Hematopoietic multipotent progenitor cell treated with erythropoietin and hydrocortisone succinate and interleukin-3 and kit ligand, for 6 days (in vitro differentiated cells): ENCODE measurements around the gene MEIOSIN.
A peak's percentile ranks its signal among the peaks of the same experiment; 100 is the strongest.
"Not testable (repeated sequence)": the region's sequence is repeated elsewhere in the genome, so short reads cannot be mapped to it uniquely, and the experiment has no call there.

Experiments
- DNase-seq: peaks from one replicate; pipeline ENCODE4 v3.0.0-alpha.2; 2015

MEIOSIN gene

GRCh38 chr19:45728683-45729082 is 4.6 kb upstream of the MEIOSIN start:
- DNase-seq: not testable (repeated sequence)

GRCh38 chr19:45729800-45730290 is 3.4 kb upstream of the MEIOSIN start:
- peak; percentile 28 for DNase-seq

- peak; percentile 98 for DNase-seq
These were observed 2.6 kb upstream of the MEIOSIN start, which contains the start of gene FBXO46 for GRCh38 chr19:45730368-45731288. Gene FBXO46, minus strand, starts transcription at chr19:45730896. Its CDS starts 17,401 bp downstream, at chr19:45713495.

- DNase-seq: peak; percentile 62
These were observed 6.5 kb downstream of the MEIOSIN start for GRCh38 chr19:45739498-45740439.

- no peak for DNase-seq
These were observed 9.7 kb downstream of the MEIOSIN start for GRCh38 chr19:45742969-45743368.

GRCh38 chr19:45745606-45746005 is 12.4 kb downstream of the MEIOSIN start:
- no peak for DNase-seq

- no peak for DNase-seq
These were observed 13.6 kb downstream of the MEIOSIN start for GRCh38 chr19:45746866-45747265.

- no peak for DNase-seq
These were observed 14.3 kb downstream of the MEIOSIN start for GRCh38 chr19:45747513-45747912.

- DNase-seq: not testable (repeated sequence)
These were observed 18.2 kb downstream of the MEIOSIN start for GRCh38 chr19:45751483-45751882.

- no peak for DNase-seq
These were observed 19.4 kb downstream of the MEIOSIN start for GRCh38 chr19:45752639-45753038.

GRCh38 chr19:45753548-45753947 is 20.3 kb downstream of the MEIOSIN start:
- DNase-seq: no peak

GRCh38 chr19:45754323-45754722 is 21.1 kb downstream of the MEIOSIN start:
- DNase-seq: no peak

GRCh38 chr19:45757695-45758094 is 24.5 kb downstream of the MEIOSIN start:
- DNase-seq: no peak

- no peak for DNase-seq
These were observed 25.7 kb downstream of the MEIOSIN start for GRCh38 chr19:45758921-45759320.

- no peak for DNase-seq
These were observed 28.5 kb downstream of the MEIOSIN start for GRCh38 chr19:45761714-45762113.

GRCh38 chr19:45762870-45763631 is 29.8 kb downstream of the MEIOSIN start:
- DNase-seq: no peak

GRCh38 chr19:45763691-45764294 is 30.6 kb downstream of the MEIOSIN start:
- DNase-seq: no peak

GRCh38 chr19:45764475-45764874 is 31.2 kb downstream of the MEIOSIN start:
- no peak for DNase-seq

GRCh38 chr19:45764945-45765701 is 31.9 kb downstream of the MEIOSIN start:
- DNase-seq: no peak

- no peak for DNase-seq
These were observed 32.6 kb downstream of the MEIOSIN start for GRCh38 chr19:45765702-45766295.
